ENCODE measurements around the gene CHST5. TPM values are rescaled to one million over a fixed set of nuclear protein-coding genes. Genes with fewer than 3 reads are reported as not detected.

The CHST5 gene
- total and polyA plus RNA-seq, 2 of the 13 experiments (the other 11 are each of a cell fraction or from before 2014, with no cell fraction given), result 0.05 TPM; not detected in 1

- TF ChIP-seq ZNF704 (CRISPR knock-in tag; IDR thresholded peaks at IDR 0.05; ENCODE audit: borderline replicate concordance), result no peak
- no peak for TF ChIP-seq RXRA (CRISPR knock-in tag; IDR thresholded peaks at IDR 0.05)
- no peak for TF ChIP-seq KLF11 (CRISPR knock-in tag; IDR thresholded peaks at IDR 0.05)
- no peak for TF ChIP-seq EHMT2 (IDR thresholded peaks at IDR 0.05; ENCODE audit: borderline replicate concordance, low read depth, low read length)
- TF ChIP-seq AGO1 (IDR thresholded peaks at IDR 0.05; ENCODE audit: low read depth, low read length, poor library complexity, severe bottlenecking), result no peak
- no peak for TF ChIP-seq ZNF839 (CRISPR knock-in tag; IDR thresholded peaks at IDR 0.05; ENCODE audit: borderline replicate concordance)
- no peak for TF ChIP-seq CSRNP2 (CRISPR knock-in tag; conservative IDR thresholded peaks at IDR 0.05; ENCODE audit: low read depth)
- no peak for TF ChIP-seq ZNF746 (CRISPR knock-in tag; IDR thresholded peaks at IDR 0.05)
- TF ChIP-seq, protein P1, sequence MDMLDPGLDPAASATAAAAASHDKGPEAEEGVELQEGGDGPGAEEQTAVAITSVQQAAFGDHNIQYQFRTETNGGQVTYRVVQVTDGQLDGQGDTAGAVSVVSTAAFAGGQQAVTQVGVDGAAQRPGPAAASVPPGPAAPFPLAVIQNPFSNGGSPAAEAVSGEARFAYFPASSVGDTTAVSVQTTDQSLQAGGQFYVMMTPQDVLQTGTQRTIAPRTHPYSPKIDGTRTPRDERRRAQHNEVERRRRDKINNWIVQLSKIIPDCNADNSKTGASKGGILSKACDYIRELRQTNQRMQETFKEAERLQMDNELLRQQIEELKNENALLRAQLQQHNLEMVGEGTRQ (IDR thresholded peaks at IDR 0.05; ENCODE audit: low read depth, low read length), result no peak
- TF ChIP-seq, protein P1 (CRISPR knock-in tag; IDR thresholded peaks at IDR 0.05; ENCODE audit: borderline replicate concordance), result no peak
- no peak for TF ChIP-seq TBX3 (IDR thresholded peaks at IDR 0.05; ENCODE audit: borderline replicate concordance)
- TF ChIP-seq STAT5B (CRISPR knock-in tag; IDR thresholded peaks at IDR 0.05), result no peak
- peak; percentile 26; the same call in 1 of the 2 replicates for TF ChIP-seq PATZ1 (CRISPR knock-in tag; IDR thresholded peaks at IDR 0.05)
- TF ChIP-seq, protein P2, sequence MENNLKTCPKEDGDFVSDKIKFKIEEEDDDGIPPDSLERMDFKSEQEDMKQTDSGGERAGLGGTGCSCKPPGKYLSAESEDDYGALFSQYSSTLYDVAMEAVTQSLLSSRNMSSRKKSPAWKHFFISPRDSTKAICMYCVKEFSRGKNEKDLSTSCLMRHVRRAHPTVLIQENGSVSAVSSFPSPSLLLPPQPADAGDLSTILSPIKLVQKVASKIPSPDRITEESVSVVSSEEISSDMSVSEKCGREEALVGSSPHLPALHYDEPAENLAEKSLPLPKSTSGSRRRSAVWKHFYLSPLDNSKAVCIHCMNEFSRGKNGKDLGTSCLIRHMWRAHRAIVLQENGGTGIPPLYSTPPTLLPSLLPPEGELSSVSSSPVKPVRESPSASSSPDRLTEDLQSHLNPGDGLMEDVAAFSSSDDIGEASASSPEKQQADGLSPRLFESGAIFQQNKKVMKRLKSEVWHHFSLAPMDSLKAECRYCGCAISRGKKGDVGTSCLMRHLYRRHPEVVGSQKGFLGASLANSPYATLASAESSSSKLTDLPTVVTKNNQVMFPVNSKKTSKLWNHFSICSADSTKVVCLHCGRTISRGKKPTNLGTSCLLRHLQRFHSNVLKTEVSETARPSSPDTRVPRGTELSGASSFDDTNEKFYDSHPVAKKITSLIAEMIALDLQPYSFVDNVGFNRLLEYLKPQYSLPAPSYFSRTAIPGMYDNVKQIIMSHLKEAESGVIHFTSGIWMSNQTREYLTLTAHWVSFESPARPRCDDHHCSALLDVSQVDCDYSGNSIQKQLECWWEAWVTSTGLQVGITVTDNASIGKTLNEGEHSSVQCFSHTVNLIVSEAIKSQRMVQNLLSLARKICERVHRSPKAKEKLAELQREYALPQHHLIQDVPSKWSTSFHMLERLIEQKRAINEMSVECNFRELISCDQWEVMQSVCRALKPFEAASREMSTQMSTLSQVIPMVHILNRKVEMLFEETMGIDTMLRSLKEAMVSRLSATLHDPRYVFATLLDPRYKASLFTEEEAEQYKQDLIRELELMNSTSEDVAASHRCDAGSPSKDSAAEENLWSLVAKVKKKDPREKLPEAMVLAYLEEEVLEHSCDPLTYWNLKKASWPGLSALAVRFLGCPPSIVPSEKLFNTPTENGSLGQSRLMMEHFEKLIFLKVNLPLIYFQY (CRISPR knock-in tag; IDR thresholded peaks at IDR 0.05; ENCODE audit: borderline replicate concordance), result no peak
- no peak for TF ChIP-seq ZNF282 (IDR thresholded peaks at IDR 0.05; ENCODE audit: partially characterized antibody)
- TF ChIP-seq, protein P3, sequence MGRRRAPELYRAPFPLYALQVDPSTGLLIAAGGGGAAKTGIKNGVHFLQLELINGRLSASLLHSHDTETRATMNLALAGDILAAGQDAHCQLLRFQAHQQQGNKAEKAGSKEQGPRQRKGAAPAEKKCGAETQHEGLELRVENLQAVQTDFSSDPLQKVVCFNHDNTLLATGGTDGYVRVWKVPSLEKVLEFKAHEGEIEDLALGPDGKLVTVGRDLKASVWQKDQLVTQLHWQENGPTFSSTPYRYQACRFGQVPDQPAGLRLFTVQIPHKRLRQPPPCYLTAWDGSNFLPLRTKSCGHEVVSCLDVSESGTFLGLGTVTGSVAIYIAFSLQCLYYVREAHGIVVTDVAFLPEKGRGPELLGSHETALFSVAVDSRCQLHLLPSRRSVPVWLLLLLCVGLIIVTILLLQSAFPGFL (CRISPR knock-in tag; IDR thresholded peaks at IDR 0.05), result no peak
- TF ChIP-seq ZNF788 (CRISPR knock-in tag; IDR thresholded peaks at IDR 0.05; ENCODE audit: borderline replicate concordance), result peak; percentile 34; the same call in 1 of the 2 replicates
- TF ChIP-seq NBN (conservative IDR thresholded peaks at IDR 0.05), result no peak
- no peak for TF ChIP-seq ZNF672 (CRISPR knock-in tag; IDR thresholded peaks at IDR 0.05)
Measured at GRCh38 chr16:75506574-75506973, 29.3 kb downstream of the CHST5 start (continued).

All from HepG2 (cell line).